Right renal cortex interstitium (tissue), 3 donors: ENCODE measurements around the gene FBXL20. TPM values are rescaled to one million over a fixed set of nuclear protein-coding genes. Genes with fewer than 3 reads are reported as not detected.
"Not testable (repeated sequence)": the region's sequence is repeated elsewhere in the genome, so short reads cannot be mapped to it uniquely, and the experiment has no call there.

Source experiments
- DNase-seq, 3 donors: peaks; one replicate each; pipeline ENCODE4 v3.0.0-alpha.2; 2013; ENCODE audit warnings: low read depth in 3 of 3, low spot score in 2 of 3
- polyA plus RNA-seq, 3 donors: library from polyadenylated mRNA; unstranded; fragments of 120-200 nt; gene quantifications; one replicate each; pipeline ENCODE4 v1.2.1, GENCODE V29; 2013; ENCODE audit not compliant: insufficient read length in 3 of 3

Gene FBXL20
- polyA plus RNA-seq, 3 donors = 11.7 to 11.9 (median 11.8) TPM

DNA sequence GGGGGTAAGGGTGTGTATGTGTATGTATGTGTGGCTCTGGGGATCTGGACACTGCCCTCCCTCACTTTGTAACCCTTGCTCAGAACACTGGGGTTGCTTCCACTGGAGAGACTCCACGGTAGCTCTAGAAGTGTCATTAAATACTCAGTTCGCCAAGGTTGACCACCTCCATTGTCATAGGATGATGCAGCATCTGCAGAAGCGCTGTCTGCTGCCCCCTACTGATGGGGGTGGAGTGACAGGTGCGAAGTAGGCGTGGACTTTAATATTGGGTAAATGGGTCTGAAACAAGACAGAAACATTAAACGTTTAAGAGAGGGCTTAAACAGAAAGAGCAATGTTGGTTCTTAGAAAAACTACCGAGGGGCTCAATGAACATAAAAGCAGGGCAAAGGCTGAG lies 140.1 kb downstream of the FBXL20 start:
- DNase-seq = no peak

DNA sequence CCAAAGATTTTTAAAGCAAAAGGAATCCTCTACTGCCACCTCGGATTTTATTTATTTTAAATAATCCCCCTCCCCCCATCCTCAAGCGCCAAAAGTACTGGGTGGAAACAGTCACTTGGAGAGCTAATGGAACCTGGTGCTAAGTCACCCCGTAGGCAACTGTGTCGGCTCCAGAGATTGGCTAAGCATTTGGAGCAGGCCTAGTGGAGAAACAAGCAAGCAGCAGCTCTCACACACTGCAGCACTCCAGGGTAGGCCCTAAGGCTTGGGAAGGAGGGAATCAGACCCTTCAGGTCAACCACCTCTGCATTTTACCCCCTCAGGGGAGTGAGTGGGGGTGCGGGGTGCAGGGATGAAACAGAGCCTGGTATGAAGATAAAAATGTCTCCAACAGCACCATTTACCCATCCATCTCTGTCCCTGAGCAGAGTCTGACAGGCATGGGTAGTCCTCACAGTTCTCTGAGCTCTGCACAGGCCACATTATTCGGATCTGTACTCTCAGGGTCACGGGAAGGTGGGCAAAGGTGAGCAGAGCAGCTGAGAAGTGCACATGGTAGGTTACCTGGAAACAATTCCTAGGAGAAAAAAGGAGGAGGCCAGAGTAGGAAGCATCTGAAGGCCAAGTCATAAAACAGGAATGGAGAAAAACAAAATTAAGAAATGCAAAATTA lies 148.5 kb downstream of the FBXL20 start:
- DNase-seq = no peak

DNA sequence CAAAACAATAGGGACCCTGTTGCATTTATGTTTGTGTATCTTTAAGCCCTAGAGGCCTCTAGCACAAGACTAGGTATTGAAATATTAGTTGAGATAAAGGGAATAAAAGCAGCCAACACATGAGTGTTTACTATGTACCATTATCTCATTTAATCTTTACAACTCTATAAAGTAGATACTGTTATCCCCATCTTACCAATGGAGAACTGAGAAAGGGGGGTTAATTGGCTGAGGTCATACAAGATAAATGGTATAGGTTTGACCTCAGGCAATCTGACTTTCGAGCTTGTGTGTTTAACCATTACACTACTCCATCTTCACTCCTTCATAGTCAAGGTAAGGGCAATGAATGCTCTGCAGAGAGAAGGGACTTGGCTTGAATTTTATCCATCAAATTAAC lies 149.4 kb downstream of the FBXL20 start:
- DNase-seq = no peak

DNA sequence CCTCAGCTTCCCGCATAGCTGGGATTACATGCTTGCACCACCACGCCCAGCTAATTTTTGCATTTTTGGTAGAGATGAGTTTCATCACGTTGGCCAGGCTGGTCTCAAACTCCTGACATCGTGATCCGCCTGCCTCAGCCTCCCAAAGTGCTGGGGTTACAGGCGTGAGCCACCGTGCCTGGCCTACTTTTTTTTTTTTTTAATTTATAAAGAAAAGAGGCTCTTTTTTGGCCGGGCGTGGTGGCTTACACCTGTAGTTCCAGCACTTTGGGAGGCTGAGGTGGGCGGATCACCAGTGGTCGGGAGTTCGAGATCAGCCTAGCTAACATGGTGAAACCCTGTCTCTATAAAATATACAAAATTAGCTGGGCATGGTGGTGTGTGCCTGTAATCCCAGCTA lies 151.3 kb downstream of the FBXL20 start:
- not testable (repeated sequence) for DNase-seq

DNA sequence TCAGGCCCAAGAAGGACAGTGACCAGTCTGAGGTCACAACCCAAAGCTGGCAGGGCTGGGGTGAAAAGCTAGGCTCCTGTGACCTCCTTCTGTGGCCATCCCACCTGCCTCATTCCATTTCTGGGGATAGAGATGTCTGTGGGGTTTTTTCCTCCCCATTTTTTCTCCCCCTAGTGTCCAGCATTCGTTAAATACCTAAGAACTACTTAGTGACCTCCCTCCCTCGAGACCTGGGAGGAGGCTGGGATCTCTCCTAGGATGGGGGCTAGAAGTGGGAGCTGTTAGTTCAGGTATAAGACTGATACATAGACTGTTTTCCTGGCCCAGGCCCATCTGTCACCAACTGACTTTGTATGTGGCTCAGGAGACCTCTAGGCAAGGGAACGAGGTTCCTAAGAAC lies 155.2 kb downstream of the FBXL20 start:
- DNase-seq = no peak

DNA sequence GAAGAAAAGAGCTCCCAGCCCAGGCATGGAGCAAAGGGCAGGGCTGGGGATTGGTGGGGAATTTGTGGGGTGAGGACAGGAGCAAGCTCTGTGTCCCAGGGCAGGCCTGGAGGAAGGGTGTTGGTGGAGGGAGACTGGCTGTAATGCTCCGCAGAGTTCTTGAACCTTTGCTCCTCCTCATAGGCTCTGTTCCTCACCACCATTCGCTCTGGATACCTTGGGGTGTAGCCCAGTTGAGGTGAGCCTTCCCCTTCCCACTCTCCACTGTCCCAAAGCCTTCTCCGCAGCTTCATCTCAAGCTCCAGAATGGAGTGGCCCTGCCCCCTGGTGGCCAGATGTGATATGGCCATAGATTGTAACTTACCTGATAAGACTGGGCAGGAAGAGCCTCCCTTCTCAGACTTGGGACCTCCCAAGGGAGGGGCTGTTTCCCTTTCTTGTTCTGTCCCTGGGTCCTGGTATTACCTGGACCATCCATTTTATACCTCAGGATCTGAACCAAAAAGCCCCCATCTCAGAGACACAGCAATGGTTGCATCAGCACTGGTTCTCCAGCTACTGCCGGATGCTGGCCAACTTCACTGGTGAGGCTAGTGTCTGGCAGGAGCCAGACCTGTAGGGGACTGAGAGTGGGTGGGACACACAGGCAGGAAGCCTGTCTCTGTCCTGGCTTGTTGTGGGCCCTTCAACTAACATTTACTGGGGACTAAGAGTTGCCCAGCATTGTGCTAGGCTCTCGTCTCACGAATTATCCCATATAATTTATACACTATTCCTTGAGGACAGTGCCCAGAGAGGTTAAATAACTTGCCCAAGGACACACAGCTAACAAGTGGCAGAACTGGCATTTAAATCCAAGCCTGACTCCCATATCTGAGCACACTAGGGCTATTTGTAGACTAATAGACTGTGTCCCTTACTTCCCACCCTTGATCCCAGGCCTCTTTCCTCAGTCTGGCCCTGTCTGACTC lies 156.5 kb downstream of the FBXL20 start:
- peak in 2 of 3 donors; percentile 72 to 76 for DNase-seq

DNA sequence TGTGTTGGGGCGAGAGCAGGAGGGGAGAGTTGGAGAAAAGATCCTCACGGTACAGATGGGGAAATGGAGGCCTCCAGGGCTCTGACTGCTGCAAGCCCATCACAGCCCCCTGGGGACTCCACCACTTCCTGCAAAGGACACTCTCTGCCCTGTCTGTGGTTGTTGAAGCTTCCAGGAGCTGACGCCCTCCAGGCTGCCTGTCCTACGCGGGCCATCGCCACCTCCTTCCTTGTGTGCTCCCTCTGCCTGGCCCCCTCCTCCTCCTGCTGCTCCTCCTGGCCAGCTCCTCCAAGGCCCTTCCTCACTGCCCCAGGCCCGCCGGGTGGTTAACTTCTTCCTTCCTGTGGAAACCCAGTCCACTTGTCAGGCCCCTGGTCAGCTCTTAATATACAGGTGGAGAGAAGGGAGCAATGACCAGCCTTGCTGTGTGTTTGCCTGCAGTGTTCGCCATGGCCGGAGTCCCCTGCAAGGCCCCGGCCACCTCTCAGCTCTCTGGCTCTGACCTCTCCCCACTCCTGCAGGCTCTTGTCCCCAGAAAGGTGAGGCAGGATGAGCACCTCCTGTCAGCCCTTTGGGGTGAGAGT lies 157.3 kb downstream of the FBXL20 start:
- no peak for DNase-seq

DNA sequence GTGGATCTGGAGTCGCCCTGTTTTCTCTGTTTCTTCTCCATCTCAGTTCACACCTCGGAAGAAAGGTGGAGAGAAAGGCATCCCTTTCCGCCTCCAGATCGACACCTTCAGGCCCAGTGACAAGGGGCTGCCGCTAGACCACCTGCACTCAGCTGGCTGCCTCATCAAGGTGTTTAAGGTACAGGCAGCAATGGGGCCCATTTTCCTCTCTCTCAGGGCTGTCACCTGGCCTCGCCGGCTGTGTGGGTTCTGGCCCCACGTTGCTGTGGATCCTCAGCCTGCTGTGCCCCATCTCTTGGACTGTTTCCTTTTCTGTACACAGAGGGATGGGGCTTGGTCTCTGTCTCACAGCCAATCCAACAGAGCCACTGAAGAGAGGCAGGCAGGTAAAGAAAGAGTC lies 158.3 kb downstream of the FBXL20 start:
- no peak for DNase-seq

DNA sequence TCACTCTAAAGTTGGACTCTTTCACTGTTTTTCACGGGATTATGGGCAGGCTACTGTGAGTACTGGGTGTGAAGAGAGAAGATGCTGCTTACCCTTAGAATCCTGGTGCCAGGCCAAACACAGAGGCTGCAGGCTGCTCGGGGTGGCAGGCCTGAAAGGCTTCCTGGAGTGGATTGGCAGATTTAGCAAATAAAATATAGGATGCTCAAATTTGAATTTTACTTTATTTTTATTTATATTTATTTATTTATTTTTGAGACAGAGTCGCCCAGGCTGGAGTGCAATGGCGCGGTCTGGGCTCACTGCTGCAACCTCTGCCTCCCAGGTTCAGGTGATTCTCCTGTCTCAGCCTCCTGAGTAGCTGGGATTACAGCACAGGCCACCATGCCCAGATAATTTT lies 160.8 kb downstream of the FBXL20 start:
- no peak for DNase-seq

DNA sequence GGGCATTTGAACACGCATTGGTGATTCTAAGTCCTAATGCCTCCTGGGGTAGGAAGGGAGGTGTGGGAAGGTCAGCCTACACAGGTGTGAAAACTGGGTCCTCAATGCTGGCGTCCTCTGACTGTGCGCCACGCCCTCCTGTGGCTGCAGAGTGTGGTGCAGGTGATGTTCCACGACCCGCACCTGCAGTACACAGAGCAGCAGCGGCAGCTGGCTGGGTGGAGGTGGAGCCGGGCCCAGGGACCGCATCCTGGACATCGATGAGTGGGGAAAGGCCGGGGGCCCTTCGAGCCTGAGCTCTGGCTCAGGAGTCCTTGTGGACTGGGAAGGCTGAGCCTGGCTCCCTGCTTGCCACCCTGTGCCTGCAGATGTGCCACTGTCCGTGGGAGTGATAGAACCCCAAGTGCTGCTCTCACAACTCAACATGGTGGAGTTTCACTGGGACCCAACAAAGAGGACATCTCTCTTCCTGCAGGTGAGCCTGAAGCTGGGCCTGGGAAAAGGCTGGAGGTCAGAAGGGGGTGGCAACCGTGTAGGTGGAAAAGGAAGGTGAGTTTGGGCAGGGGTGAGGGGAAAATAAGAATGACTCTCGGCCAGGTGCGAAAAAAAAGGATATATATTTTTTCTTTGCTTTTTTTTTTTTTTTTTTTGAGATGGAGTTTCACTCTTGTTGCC lies 161.6 kb downstream of the FBXL20 start:
- no peak for DNase-seq

DNA sequence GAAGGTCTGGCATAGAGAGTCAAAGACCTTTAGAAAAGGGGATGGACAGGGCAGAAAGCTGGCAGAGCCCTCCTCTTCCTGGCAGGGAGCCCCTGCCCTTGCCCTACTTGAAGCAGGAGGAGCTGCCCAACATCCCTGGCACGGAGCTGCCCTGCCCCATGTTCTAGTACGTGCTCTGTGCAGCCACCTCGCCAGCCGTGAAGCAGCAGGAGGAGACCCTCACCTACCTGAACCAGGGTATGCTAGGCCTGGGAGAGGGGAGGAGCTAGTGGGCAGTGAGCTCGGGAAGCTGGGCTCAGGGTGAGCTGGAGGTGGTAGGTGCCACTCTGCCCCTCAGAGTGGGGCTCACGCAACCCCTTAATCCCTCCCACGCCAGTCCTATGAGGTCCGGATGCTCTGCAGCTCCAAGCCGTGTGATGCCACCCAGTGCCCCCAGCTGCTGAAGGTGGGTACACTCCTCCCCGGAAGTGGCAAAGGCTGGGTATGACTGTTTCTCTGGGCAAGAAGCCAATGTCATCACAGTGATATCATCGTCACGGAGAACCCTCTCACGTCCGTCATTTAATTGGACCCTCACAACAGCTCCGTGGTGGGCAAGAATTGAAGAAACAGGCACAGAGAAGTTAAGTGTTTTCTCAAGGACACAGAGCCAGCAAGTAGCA lies 163.0 kb downstream of the FBXL20 start:
- no peak for DNase-seq

DNA sequence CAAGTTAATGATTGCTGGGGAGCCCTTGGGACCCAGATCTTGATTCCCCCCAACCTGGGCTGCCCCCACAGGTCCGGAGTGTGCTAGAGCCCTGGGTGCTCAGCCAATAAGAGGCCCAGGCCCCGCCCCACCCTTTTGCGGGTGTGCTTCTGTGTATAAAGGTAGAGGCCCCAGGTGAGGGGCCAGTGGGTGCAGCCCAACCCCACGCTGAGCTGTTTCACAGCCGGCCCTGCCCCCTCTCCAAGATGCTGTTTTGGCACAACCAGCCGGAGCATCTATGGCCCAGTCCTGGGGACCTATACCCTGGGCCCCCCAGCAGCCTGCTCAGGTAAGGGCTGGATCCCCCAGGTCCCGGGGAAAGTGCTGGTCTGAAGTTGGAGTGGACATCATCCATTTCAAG lies 163.8 kb downstream of the FBXL20 start:
- no peak for DNase-seq

DNA sequence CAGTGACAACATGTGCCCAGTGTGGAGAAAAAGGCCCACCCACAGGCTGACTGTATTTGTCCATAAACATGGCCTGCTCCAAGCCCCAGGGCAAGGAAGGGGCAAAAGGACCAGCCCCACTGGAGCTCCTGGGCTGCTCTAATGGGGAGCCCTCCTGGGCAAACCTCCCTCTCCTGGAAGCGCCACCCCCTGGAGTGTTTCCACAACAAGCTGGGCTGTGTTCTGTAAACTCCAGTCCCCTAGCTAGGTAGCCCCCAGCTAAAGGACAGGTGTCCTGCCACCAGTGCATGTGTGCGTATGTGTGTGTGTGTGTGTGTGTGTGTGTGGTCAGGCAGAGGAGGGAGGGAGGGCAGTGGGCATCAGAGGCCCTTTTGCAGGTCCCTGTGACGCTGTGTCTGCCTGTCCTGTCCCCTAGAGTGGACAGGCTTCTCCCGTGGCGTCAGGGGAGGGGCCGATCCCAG lies 164.4 kb downstream of the FBXL20 start:
- no peak for DNase-seq

DNA sequence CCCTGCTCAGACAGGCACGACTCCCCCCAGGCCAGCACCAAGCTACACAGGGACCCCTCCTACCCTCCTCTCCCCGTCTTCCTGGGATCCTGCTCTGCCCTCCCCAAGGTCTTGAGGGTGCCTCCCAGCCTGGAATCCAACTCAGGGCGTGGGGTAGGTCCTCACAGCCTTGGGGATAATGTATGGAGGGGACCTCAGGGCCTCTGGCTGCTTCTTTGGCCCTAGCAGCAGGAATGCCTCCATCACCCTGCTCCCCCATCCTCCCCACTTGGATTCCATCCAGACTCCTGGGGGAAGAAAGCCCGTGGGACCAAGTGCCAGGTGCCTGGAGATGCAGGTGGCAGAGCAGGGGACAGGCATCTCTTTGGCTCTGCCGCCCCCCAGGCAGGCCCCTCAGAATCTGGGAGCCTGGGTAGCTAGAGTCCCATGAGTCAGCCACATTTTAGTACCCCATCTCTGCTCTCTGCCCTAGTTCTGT lies 164.9 kb downstream of the FBXL20 start:
- DNase-seq = no peak

DNA sequence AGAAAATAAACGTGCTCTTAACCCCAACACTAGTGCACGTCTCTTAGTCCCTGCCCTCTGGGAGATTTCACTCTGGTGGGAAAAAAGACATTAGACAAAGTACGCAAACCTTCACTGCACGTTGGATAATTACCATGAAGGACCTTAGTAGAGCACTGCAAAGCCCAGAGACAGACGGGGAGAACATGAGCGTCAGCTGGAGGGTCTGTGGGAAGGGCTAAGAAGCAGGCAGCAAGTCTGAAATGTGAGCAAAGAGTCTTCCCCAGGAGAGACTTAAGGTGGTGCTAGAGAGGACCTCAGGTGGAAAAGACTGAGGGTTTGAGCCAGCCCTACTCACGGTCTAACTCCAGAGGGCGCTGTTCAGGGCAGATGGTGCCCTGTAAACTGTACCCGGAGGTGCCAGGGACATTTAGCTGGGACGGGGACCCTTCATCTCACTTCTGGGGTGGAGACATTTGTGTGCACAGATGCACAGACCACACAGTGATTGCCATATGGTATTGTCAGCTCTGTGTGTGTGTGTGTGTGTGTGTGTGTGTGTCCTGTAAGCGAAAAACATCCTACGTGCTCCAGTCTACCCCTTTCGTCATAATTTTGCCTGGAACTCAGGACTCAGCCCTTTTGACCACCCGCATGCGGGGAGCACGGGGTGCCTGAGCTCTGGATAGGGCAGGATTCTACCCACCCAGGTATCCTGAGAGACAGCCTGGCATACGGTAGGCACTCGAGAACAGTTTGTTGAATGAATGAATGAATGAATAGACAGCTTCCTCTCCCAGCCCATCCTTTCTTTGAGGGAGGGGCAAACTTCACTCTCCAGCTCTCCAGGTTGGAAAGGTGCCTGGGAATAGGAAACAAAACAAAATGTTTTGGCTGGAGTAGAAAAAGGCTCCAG lies 165.6 kb downstream of the FBXL20 start:
- no peak for DNase-seq

DNA sequence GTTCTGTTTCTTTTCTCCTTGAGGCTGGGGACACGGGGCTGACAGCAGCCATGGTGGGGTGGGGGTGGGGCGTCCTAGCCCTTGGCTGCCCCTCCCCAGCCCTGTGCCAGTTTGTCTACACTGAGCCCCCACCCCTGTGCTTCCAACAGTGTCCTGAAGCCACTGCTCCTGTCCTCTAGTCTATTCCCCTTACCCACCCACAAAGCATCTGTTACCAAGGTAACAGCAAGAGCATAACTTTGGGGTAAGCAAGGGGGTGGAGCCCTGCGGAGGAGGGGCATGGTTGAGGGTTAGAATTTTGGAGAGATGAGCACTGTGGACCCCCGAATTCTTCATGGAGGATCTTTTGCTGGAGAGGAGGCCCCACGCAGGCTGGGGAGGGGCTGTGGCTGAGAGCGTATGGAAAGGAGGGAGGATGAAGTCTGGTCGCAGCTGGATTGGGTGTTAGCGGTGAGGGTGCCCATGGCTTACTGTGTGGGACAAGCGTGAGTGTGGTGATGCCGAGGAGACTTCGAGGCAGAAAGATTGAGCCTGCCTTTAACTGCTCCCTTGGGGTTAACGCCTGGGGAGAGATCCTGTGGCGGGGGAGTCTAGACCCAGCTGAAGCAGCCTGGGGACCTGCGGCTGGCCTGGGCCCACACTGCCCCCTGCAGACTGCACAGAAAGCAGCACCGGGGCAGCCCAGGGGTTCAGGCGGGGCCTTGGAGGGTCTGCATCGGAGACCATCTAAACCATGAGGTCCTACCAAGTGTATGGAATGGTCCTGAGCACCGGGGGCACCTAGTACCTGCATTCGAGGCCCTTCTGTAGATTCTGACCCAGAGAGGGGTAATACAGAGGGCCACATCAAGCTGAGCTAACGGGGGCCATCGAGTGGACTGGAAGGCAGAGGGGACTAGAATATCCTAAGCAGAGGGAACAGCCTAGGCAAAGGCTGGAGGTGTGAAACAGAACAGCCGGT lies 169.6 kb downstream of the FBXL20 start:
- no peak for DNase-seq

DNA sequence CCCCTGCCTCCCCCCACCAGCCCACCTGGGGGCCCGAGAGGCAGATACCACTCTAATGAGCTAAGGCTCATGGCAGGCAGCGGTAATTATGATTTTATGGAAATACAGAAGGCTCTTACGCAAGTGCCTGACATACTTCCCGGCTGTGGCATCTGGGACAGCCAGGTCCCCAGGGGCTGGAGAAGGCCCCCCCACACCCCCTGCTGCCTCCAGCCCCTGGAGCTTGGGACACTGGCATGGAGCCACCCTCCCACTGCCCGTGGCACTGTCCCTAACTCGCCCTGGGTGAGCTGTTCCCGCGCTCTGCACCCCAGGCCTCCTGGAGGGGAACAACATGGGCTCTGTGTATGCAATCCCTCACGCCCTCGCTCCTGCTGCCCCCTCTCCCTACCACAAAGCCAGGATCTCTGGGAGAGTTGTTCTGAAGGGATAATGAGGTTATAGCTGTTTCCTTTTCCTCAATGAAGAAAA lies 170.3 kb downstream of the FBXL20 start:
- DNase-seq = no peak

DNA sequence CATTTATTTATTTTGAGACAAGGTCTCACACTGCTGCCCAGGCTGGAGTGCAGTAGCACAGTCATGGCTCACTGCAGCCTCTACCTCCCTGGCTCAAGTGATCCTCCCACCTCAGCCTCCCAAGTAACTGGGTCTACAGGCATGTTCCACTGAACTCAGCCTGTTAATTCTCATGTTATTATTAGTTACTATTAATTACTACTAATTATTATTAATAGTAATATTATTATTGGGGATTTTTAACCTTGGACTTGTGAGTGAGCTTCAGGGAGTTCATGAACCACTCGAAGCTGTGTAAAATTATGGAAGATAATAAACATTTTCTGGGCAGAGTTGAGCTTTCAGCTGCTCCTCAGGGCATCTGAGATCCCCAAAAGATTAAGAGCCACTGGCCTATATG lies 171.1 kb downstream of the FBXL20 start:
- DNase-seq = no peak
